Body of pancreas (tissue), 4 donors: ENCODE results near the gene PRUNE2. TPM values are rescaled to one million over a fixed set of nuclear protein-coding genes. Genes with fewer than 3 reads are reported as not detected.

Experiments used
- ATAC-seq: fragments of 150-250 bp; one replicate; pipeline ENCODE4 v1.9.1; 2016
- DNase-seq, 4 donors: peaks; one replicate each; pipeline ENCODE4 v3.0.0-alpha.2; 2019
- H3K27ac ChIP-seq, 4 donors: fragments of 200-600 bp; sonication (generic); 1 replicate in 3 of 4; 2 replicates in 1 of 4; pipeline versions ENCODE4 v1.5.1 to v1.6.1; 2016 to 2019; ENCODE audit warnings: mild to moderate bottlenecking in 1 of 4, mixed read lengths in 1 of 4, moderate library complexity in 1 of 4
- H3K27me3 ChIP-seq, 2 donors: fragments of 200-600 bp; sonication (generic); one replicate each; pipeline ENCODE4 v1.6.0; 2016; ENCODE audit warnings: mild to moderate bottlenecking in 1 of 2
- H3K36me3 ChIP-seq, 2 donors: fragments of 200-600 bp; sonication (generic); replicated peaks in 1 of 2; 2 replicates each; pipeline ENCODE4 v1.5.1; 2016; ENCODE audit warnings: low read depth in 2 of 2; ENCODE audit not compliant: insufficient read depth in 1 of 2
- H3K4me1 ChIP-seq: fragments of 200-600 bp; sonication (generic); one replicate; pipeline ENCODE4 v1.6.0; 2016
- H3K4me3 ChIP-seq, 2 donors: fragments of 200-600 bp; sonication (generic); 1 replicate in 1 of 2; 2 replicates in 1 of 2; pipeline ENCODE4 v1.5.1; 2016 to 2019
- H3K9me3 ChIP-seq, 3 donors: fragments of 200-600 bp; sonication (generic); 1 replicate in 2 of 3; 2 replicates in 1 of 3; pipeline ENCODE4 v1.5.1; 2016
- POLR2A ChIP-seq, 3 donors: fragments of 450-650 bp; IDR thresholded peaks; one replicate each; pipeline ENCODE4 v1.6.1; 2016; ENCODE audit warnings: antibody characterized with exemption in 3 of 3, mild to moderate bottlenecking in 2 of 3
- WGBS, 2 donors: methylation state at CpG; one replicate each; pipeline ENCODE4 v1.1.5; 2017; 5-methylcytosine and 5-hydroxymethylcytosine counted together
- intact Hi-C: fragments of 100-400 bp; cut with DNase I; formaldehyde crosslinking; loops from one replicate; pipeline ENCODE4 v1.15.1; 2023
- total RNA-seq, 2 donors: library from RNA; depleted of rRNA; stranded (reverse); fragments of >200 nt; gene quantifications; one replicate each; pipeline ENCODE4 v1.1.0, GENCODE V29; 2016
- TF ChIP-seq, protein P1 (sequence below), 7 experiments: fragments of 450-650 bp in 4 of 7; fragments of 200-600 bp in 3 of 7; sonication (generic) in 3 of 7; IDR thresholded peaks; one replicate each; pipeline ENCODE4 v1.5.1; 2016 to 2019; ENCODE audit warnings: antibody characterized with exemption in 7 of 7

Gene PRUNE2
- total RNA-seq, 2 donors from 2014 or later = 3.9 to 15.2 TPM

DNA sequence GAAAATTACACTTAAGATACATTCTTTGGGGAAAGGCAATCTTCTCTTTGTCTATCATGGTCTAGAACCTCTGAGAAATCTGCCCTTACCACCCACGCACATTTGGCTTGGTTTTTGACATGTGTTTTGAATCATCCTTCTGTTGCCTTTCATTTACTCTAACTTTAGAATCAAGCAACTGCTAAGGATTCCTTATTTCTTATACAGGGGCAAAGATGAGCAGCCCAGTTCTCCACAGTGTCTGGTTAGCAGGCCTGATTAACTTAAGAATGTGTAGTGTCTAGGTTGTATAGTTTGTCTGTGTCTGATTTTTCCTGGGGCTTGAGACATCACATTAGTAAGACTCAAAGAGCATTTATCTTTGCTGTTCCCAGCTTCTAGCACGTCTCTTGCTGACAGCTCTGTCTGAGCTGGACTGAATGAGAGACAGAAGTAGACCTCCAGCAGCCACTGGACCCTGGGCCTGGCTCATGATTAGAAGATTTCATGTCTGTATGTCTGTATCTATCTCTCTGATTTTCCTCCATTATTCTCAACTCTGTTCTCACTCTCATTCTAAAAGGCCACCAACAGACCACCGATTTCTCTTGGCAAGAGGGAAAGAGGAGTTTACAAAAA lies 173.5 kb downstream of the PRUNE2 start:
- H3K36me3 ChIP-seq = no peaks in the 10 kb centered on the region
- 49 to 60% methylated on average over 3 of the region's 3 CpGs for WGBS, 2 donors
- no peak for ATAC-seq
- H3K27ac ChIP-seq = no peak overlapping the region
- H3K9me3 ChIP-seq = no peaks in the 10 kb centered on the region
- intact Hi-C loops = no loop called here
- no peak for DNase-seq
- TF ChIP-seq POLR2A (IDR thresholded peaks at IDR 0.05) = no peak
- TF ChIP-seq, protein P1, sequence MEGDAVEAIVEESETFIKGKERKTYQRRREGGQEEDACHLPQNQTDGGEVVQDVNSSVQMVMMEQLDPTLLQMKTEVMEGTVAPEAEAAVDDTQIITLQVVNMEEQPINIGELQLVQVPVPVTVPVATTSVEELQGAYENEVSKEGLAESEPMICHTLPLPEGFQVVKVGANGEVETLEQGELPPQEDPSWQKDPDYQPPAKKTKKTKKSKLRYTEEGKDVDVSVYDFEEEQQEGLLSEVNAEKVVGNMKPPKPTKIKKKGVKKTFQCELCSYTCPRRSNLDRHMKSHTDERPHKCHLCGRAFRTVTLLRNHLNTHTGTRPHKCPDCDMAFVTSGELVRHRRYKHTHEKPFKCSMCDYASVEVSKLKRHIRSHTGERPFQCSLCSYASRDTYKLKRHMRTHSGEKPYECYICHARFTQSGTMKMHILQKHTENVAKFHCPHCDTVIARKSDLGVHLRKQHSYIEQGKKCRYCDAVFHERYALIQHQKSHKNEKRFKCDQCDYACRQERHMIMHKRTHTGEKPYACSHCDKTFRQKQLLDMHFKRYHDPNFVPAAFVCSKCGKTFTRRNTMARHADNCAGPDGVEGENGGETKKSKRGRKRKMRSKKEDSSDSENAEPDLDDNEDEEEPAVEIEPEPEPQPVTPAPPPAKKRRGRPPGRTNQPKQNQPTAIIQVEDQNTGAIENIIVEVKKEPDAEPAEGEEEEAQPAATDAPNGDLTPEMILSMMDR (IDR thresholded peaks at IDR 0.05) = no peak
- H3K4me3 ChIP-seq = no peak overlapping the region
- H3K27me3 ChIP-seq = no peaks in the 10 kb centered on the region
- H3K4me1 ChIP-seq = peaks cover 4% of the 10 kb centered on the region

DNA sequence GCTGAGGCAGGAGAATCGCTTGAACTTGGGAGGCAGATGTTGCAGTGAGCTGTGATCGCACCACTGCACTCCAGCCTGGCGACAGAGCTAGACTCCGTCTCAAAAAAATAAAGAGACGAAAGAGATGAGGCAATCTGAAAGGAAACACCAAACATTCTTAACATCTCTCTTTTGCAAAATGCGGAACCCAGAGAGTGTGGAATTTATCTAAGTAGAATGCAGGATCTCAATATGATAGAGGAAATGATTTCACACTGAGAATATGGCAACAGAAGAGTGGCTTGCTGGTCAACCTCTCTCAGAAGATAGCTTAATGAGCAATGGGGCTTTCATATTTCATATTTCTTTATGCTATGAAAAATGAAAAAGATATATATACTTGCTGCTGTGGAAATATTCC lies 175.1 kb downstream of the PRUNE2 start:
- Histone ChIP-seq H3K4me1 (peaks cover 4% of the 10 kb centered on the region), H3K27me3 (no peaks in the 10 kb centered on the region), H3K27ac (no peak overlapping the region), H3K9me3 (no peaks in the 10 kb centered on the region), H3K36me3 (no peaks in the 10 kb centered on the region), H3K4me3 (no peak overlapping the region)
- ATAC-seq (no peak), DNase-seq (no peak)
- TF ChIP-seq, protein P1 (IDR thresholded peaks at IDR 0.05) = no peak
- intact Hi-C loops = no loop called here
- WGBS, 2 donors = 79 to 84% methylated on average over 6 of the region's 6 CpGs

DNA sequence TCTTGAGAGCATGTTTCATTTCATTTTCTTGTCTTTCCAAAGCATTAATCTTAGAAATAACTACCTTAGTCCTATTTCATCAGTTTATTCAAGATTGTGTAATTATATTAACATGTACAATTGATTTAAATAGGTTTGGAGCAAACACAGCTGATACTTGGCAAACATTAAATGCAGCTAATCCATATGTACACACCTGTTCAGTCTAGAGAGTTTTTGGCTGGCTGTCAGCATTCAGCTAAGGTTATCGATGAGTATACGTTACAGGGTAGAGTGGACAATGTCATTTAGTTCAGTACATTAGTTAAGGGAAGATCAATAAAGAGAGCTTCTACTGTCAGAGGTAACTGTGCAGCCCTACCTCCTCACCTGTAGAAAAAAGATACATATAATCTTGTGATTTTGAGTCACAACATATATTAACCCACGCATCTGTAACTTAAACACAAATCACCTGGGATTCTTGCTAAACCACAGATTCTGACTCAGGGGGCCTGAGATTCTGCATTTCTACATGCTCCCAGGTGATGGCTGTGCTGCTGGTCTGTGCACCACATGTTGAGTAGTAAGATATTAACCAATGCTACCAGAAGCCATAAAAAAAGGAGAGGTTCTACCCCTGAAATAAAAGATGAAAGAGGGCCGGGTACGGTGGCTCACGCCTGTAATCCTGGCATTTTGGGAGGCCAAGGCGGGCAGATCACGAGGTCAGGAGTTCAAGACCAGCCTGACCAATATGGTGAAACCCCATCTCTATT lies 175.8 kb downstream of the PRUNE2 start:
- no peaks in the 10 kb centered on the region for H3K9me3 ChIP-seq
- no peaks in the 10 kb centered on the region for H3K27me3 ChIP-seq
- WGBS, 2 donors = 65 to 67% methylated on average over 8 of the region's 8 CpGs
- H3K4me1 ChIP-seq = peaks cover 4% of the 10 kb centered on the region
- no peaks in the 10 kb centered on the region for H3K36me3 ChIP-seq
- ATAC-seq (no peak), DNase-seq (no peak)
- H3K27ac ChIP-seq = no peak overlapping the region
- no peak for TF ChIP-seq POLR2A (IDR thresholded peaks at IDR 0.05)
- TF ChIP-seq, protein P1 (IDR thresholded peaks at IDR 0.05) = no peak
- intact Hi-C loops = no loop called here
- H3K4me3 ChIP-seq = no peak overlapping the region

DNA sequence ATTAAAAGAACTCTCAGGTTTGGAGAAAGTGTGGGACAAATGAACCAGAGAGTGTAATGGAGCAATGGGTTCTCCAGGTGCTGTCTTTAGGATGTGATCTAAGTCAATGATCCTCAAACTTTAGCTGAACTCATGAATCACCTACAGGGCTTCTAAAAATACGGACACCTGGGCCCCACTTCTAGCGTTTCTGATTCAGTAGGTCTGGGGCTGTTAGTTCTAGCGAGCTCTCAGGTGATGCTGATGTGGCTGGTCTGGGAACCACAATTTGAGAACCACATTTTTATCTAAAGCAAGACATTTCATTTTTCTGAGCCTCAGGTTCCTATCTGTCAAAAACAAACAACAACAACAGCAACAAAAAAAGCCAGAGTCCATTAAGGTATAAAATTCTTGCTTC lies 176.8 kb downstream of the PRUNE2 start:
- DNase-seq (no peak), ATAC-seq (no peak)
- Histone ChIP-seq H3K4me3 (no peak overlapping the region), H3K27me3 (no peaks in the 10 kb centered on the region), H3K4me1 (peaks cover 4% of the 10 kb centered on the region), H3K36me3 (no peaks in the 10 kb centered on the region), H3K9me3 (no peaks in the 10 kb centered on the region), H3K27ac (no peak overlapping the region)
- TF ChIP-seq POLR2A (IDR thresholded peaks at IDR 0.05) = no peak
- TF ChIP-seq, protein P1 (IDR thresholded peaks at IDR 0.05) = no peak
- WGBS, 2 donors = 74 to 85% methylated on average over 3 of the region's 3 CpGs
- intact Hi-C loops = no loop called here

DNA sequence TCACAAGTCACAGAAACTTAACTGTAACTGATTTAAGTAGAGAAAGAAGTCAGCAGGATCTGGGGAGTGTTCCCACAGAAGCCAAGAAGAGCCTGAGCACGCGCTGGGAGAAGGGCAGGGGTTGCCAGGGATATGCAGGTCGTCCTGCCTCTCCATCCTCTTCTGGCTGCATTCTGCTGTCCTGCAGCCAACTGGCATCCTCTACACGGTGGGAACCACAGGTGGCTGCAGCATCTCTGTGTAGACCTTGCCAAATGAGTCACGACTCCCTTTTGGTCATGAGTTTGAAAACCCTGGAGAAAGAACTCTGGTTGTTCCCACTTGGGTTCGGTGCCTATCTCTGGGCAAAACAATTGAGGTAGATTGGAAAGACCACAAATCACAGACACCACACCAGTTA lies 180.0 kb downstream of the PRUNE2 start:
- DNase-seq (no peak), ATAC-seq (no peak)
- WGBS, 2 donors = 59 to 65% methylated on average over 5 to 6 of the region's 6 CpGs
- Histone ChIP-seq H3K4me3 (no peak overlapping the region), H3K27me3 (no peaks in the 10 kb centered on the region), H3K9me3 (no peaks in the 10 kb centered on the region), H3K4me1 (peaks cover 4% of the 10 kb centered on the region), H3K36me3 (no peaks in the 10 kb centered on the region), H3K27ac (no peak overlapping the region)
- TF ChIP-seq, protein P1 (IDR thresholded peaks at IDR 0.05) = no peak
- TF ChIP-seq POLR2A (IDR thresholded peaks at IDR 0.05) = no peak
- intact Hi-C loops = no loop called here
